Measurements from ENCODE around the gene RARG.

The RARG gene

GRCh38 chr12:53161119-53161911 lies 70.7 kb downstream of the RARG start:
- no peak for DNase-seq

GRCh38 chr12:53160673-53161072 lies 71.3 kb downstream of the RARG start:
- DNase-seq, result no peak

Measured in GF-D8 (cell line).